Stimulated activated CD4-positive, alpha-beta T cell treated with anti-CD3 and anti-CD28 coated beads, TNF-alpha, amount 100 ng/mL, for 1 hour (primary cell): Measurements from ENCODE around the gene ODAD3.
"Not testable (repeated sequence)": the region's sequence is repeated elsewhere in the genome, so short reads cannot be mapped to it uniquely, and the experiment has no call there.

ENCODE experiments used
- DNase-seq, 3 donors: peaks; one replicate each; pipeline ENCODE4 v3.0.0-alpha.2; 2020; ENCODE audit warnings: low read depth in 3 of 3, low spot score in 1 of 3

ODAD3 gene

GRCh38 chr19:11405846-11406643 is 28.9 kb downstream of the ODAD3 start:
- no peak for DNase-seq

DNA sequence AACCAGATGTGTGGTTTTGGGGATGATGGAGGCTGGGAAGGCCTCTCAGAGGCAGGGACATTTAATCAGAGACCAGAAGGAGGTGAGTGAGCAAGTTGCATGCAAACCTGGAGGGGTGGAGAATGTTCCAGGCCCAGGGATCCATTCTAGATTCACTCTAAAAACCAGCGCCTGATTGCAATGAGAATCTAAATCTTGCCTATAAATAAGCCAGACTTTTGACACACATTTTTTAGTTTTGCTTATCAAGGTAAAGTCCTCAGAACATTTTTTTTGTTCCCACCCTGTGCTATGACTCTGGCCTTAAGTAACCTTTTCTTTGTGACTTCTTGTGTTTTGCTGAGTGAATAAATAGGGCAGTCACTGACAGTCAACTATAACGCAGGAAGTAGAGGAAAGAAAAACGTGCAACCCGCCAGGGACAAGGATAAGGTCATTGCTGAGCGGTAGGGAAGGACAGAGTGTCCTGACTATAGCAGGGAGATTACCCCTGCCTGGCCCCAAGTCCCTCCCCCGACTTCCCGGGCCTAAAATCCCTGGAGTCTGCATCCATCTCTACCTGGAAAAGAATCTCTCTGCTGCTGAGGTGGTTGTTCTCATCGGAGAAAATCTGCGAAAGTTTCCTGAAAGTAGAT is 30.2 kb downstream of the ODAD3 start:
- DNase-seq: no peak

- no peak for DNase-seq
These were observed 32.9 kb downstream of the ODAD3 start for GRCh38 chr19:11401808-11402543.

DNA sequence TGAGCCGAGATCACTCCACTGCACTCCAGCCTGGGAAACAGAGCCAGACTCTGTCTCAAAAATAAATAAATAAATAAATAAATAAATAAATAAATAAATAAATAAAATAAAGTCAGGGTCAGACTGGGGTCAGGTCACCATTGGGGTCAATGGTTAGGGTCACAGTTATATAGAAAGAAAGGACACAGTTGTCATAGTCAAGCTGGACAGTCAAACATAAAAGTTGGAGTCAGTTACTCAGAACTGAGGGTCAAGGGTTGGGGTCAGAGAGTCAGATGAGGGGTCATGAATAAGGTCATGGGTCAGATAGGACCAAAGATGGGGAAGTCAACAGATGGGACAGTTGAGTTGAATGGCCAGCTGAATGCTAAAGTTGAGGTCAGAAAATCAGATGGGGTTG is 34.1 kb downstream of the ODAD3 start:
- no peak for DNase-seq

GRCh38 chr19:11399667-11400066 is 35.3 kb downstream of the ODAD3 start:
- DNase-seq: no peak

DNA sequence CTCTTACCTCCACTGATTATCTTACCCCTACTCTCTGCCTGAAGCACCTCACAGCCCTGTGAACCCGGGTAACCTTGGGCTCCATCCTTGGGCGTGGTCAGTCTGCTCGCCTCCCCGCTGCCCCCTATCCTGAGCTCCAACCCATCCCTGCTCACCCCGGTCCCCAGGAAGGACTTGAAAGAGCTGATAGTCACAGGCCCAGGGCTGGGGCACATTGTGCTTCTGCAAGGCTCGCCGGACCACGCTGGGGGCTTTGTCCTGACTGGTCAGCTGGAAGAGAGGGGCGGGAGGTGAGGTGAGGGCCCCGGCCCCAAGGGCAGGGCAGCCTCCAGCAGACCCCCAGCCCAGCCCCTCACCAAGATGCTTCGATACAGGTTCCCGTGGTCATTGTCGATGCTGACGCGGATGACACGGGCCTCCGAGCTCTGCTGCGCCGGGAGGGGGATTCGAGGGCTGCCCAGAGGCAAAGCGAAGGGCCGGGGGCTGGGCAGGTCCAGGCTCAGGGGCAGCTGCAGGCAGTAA is 37.8 kb downstream of the ODAD3 start:
- no peak for DNase-seq

DNA sequence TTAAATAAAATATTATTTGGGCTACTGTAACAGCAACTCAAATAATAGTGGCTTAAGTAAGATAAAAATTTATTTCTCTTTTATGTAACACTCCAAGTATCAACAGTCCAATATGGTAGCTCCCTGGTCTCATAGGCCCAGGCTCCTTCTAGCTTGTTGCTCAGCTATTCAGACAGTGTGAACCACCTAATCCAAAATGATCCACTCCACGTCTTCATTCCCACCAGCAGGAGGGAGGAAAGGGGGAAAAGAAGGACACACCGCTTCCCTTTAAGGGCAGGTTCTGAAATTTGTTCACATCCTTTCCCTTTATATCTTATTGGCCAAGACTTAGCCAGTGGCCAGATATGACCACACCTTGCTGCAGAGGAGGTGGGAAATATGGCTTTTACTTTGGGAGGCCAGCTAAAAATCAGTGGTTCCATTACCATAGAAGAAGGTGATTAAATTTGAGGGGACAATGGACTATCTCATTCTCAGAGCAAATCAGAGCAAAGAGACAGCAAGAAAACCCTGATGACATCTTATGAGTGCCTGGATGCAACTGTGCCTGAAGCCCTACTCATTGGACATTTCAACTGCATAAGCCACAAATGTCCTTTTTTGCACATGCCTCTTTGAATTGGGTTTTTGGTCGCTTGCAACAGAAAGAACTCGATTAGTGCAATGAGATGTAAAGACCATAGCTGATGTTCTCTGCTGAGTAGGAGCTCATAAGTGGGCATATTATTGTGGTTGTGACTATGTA is 43.8 kb downstream of the ODAD3 start:
- DNase-seq: no peak

GRCh38 chr19:11390359-11390758 is 44.6 kb downstream of the ODAD3 start:
- no peak for DNase-seq

GRCh38 chr19:11387162-11388034 is 47.5 kb downstream of the ODAD3 start:
- DNase-seq: no peak

GRCh38 chr19:11384778-11385129 is 50.2 kb downstream of the ODAD3 start:
- no peak for DNase-seq

DNA sequence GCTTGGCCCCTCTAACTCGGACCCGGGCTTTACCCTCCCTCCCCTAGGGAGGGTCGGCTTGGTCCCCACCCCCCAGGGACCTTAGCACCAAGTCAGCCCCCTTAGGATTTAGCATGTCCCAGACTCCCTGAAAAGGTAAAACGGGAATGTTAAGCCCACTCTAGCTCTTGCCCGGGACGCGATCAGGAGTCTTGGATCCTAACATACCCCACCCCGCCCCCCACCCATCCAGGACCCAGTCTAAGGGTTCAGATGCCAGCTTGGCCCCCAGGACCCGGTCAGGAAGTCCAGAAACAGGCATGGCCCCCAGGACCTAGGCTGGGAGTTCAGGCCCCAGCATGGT is 51.2 kb downstream of the ODAD3 start:
- no peak for DNase-seq

GRCh38 chr19:11382898-11383705 is 51.8 kb downstream of the ODAD3 start:
- no peak for DNase-seq

DNA sequence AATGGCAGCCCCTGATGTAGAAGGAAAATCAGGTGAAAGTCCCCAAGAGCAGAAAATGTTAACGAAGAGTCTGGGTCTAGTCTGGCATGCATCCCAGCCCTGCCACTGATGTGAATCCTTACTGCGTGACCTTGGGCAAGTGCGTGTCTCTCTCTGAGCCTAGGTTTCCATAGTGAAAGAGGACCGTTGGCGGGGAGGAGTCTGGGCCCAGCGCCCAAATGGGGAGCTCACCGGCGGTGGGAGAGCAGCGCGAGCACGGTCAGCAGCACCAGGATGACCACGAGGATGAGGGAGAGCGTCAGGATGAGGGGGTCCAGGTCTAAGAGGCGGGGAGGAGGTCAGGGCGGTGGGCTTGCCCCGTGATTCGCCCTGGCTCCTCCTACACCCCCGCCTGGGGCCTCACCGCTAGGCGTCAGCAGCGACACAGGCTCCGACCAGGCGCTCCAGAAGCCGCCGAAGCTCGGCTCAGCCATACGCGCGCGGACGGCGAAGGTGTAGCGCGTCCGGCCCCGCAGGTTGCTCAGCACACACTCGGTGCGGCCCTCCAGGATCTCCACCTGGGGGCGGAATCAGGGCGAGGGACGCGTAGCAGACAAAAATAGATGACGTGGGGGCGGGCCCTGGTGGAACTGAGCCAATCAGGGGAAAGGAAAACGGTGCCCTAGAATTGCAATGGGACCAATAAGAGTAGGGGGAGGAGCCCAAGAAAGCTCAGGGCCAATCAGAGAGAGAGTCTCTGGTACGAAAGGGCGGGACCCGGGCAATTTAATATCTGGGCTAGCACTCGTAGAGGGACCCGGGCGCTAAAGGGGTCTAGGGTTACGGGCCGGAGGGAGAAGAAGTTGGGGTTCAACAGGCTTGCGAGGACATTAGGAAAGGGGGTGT is 54.0 kb downstream of the ODAD3 start:
- DNase-seq: peak; percentile 88 to 95 (median 94)

DNA sequence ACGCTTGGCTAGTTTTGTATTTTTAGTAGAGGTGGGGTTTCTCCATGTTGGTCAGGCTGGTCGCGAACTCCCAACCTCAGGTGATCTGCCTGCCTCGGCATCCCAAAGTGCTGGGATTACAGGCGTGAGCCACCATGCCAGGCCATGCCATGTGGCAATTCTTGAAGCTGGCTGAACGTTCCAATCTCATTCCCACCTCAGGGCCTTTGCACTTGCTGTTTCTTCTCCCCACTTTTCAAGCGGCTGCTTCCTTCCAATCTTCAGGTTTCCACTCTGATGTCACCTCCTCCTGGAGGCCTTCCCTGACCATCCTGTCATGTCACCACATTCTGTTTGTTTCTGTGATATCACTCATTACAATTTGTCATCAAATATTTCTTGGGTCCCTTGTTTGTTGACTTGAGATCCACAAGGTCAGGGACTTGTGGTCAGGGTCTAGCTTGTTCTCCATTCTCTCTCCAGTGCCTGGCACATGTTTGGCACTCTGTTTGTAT is 55.0 kb downstream of the ODAD3 start:
- no peak for DNase-seq

- DNase-seq: not testable (repeated sequence)
These were observed 55.6 kb downstream of the ODAD3 start for GRCh38 chr19:11379269-11379845.

DNA sequence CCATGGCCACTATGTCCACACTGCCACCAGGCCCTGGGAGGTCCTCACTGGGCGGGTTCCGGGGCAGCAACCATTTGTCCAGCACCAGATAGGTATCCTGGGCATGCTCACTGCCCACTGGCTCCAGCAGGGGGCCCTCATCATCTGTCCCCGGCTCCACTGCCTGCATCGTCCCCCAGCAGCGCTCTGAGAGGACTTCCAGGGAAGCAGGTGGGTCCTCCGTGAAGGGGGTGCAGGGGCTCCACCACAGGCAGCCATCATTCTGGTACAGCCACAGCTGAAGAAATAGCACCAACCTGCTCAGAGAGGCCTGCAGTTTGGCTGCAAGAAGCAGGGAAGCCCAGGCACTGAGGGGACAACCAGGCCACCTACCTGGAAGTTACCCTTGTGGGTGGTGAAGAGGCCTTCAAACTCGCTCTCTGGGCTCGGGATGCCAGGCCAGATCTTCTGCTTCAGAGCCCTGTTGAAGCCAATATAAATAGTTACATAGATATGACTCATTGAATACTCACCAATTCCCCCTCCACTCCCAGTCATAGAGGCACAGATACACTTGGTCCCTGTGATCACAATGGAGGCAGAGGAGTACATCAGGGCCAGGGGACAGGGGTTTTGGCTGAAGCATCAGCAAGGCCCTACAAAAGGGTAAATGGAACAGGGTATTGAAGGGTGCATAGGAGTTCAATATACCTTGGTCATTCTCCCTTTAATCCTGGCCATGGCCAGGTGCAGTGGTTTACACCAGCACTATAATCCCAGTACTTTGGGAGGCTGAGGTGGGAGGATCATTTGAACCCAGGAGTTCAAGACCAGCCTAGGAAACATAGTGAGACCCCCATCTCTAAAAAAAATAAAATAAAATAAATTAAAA is 56.4 kb downstream of the ODAD3 start:
- DNase-seq: no peak

DNA sequence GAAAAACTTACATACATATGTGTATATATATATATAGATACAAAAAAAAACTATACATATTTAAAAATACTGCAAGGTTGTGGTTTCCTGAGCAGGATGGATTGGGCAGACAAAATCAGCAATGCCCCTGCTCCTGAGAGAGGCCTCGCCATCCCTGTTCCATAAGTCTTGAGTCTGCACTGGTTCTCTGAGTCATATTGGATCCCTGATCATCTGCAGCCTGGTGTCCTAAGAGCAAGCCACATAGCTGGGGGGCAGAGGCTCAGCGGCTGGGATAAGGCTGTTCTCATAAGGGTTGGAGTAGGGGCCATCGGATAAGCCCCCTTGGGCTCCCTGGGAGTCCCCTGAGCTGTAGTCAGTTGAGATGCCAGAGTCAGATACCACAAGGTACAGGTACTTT is 57.2 kb downstream of the ODAD3 start:
- DNase-seq: no peak
